NCI-H524 treated with DMSO at 0.1 percent for 48 hours (cell line): ENCODE data around the gene RARB.

Experiments
- DNase-seq: peaks from one replicate; lab custom pipeline; 2025; lab: John Stamatoyannopoulos, UW

Gene RARB

GRCh38 chr3:25423780-25424588 is 4.1 kb upstream of the RARB start:
- DNase-seq: no peak

DNA sequence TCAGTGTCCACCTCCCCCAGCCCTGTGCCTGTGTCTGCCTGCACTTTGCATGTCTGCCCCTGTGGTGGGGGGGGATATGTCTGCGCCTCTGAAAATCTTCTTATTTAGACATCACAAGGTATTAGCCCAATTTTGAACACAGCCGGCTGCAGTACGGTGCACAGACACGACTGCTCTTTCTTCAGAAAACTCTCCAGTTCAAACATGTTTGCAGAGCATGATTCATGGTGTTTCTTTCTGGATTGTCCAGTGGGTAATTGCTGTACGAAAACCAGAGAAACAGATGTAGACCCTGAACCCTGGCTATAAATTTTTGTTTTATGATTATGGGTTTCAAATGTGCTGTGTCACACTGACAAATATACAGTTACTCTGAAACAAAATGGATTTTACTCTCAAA is 3.4 kb upstream of the RARB start:
- no peak for DNase-seq

DNA sequence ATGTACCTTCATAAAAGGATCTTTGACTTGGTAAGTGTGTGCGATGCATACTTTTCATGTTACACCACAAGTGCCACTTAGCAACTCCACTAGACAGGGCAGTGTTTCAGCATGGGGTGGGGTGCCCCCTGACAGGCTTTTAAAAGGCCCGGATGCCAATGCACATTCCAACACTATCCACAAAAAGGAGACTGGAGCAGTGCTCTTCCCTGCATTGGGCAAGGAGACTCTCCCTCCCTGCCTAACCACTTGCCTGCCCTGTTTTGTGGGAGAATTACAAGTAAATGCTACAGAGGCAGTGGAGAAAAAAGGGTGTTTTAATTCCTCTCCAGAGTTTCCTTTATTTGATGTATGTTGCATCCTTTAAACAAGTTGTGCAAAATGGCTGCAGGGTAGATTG is 1.7 kb upstream of the RARB start:
- DNase-seq: no peak

DNA sequence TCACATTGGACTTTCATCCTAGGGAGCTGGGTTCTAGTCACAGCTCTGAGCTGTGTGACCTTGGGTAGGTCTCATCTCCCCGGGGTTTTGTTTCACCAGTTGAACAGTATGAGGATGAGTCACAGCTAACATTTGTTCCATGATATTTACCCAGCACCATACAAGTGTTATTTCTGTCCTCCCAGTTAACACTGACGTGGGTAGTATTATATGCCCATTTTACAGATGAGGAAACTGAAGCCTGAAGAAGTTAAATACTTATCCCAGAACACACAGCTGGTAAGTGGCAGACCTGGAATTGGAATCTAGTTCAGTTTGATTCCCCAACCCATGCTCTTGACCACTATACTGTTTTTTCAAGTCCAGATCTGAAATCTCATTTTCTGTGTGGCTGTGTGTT is 908 bp upstream of the RARB start:
- DNase-seq: no peak

GRCh38 chr3:25427563-25427941 is 511 bp upstream of the RARB start:
- DNase-seq: no peak

DNA sequence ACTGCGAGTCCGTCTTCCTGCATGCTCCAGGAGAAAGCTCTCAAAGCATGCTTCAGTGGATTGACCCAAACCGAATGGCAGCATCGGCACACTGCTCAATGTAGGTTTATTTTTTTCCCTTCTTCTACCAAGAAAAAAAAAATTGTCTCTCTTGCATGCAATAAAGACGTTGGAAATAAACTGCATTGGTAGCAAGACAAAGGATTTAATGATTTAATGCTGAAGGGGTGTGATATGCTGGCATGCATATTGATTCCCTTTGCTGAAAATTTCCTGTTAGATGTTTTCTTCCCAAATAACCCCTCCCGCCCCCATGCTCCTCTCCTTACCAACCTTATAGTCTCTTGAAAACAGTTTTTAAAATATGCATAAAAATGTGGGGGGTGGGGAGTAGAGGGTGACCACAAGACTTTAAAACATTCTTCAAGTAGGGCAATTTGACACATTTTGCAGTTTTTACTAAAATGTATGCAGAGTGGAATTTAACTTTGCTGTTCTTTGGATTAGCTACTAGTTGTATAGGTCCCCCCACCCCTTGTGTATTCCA is 799 bp downstream of the RARB start:
- DNase-seq: no peak

DNA sequence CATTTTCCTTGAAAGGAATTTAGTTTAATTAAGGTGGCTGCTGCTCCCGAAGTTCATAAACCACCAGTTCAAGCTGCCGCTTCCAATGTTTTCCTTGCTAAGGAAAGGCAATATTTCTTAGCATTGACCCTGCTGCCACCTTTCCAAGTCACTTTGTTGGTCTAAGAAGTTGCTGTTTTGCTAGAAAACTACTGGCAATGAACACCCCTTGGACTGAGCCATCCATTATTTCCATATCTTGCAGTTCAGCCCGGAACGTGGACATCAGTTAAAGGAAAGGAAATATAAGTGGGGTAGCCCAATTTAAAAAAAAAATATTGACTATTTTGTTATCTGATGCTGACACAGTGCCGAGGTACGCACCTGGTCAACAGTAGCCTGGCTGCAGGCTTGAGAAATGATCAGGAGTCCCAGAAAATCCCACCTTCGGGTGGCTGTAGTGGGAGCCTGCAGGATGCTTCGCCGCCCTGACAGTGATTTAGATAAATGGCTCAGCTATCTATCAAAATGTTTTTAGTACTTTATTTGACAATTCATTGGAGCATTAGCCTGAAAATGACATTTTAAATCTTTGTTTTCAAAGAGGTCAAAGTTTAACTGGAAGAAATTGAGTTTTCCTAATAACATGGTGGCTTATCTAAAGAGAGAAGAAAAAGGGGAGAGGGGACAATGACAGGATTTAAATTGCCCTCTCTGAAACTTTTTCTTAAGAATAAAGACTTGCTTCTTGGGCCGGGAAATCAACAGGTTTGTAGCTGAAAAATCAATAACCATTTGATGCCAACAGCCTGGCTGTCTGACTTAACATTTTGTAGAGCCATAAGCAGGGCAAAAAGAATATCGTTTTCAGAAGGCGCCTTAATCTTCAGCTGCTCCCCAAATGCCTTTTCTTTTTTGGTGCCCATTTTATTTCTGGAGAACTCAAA is 1.6 kb downstream of the RARB start:
- DNase-seq: no peak

- DNase-seq: no peak
Observed at GRCh38 chr3:25430287-25430934, 2.3 kb downstream of the RARB start.

- no peak for DNase-seq
Observed at GRCh38 chr3:25430935-25431770, 3.1 kb downstream of the RARB start.

- no peak for DNase-seq
Observed at GRCh38 chr3:25432176-25432720, 4.2 kb downstream of the RARB start.

DNA sequence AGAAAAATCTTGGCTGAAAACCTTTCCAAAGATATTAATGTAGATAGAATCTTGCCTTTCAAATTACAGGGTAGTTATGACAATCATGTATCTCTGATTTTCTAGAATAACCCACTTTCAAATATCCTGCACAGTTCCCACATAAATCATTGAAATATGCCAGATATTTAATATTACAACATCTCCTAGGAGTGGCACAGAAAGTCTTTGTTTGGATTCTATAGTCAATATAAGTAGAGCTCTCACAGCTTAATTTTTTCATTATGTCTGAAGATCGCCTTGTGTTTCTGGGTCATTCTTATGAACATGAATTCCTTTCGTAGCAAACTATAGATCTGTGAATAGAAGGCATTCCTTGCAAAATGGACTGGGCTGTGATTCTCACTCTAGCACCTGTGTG is 5.0 kb downstream of the RARB start:
- no peak for DNase-seq

- no peak for DNase-seq
Observed at GRCh38 chr3:25433868-25434267, 5.8 kb downstream of the RARB start.

DNA sequence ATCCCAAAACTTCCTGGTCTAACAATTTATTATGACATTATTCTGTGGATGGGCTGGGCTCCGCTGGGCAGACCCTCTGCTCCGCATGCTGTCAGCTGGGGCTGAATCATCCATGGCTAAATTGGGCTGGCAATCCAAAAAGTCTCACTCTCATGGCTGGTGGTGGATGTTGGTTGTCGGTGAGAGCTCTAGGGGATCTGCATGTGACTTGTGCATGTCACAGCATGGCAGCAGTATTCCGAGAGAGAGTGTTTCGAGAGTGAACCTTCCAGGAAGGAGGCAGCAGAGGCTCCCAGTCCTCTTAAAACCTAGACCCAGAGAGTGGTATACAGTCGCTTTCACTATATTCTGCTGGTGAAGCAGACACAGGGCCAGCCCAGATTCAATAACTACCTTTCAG is 9.9 kb downstream of the RARB start:
- no peak for DNase-seq

DNA sequence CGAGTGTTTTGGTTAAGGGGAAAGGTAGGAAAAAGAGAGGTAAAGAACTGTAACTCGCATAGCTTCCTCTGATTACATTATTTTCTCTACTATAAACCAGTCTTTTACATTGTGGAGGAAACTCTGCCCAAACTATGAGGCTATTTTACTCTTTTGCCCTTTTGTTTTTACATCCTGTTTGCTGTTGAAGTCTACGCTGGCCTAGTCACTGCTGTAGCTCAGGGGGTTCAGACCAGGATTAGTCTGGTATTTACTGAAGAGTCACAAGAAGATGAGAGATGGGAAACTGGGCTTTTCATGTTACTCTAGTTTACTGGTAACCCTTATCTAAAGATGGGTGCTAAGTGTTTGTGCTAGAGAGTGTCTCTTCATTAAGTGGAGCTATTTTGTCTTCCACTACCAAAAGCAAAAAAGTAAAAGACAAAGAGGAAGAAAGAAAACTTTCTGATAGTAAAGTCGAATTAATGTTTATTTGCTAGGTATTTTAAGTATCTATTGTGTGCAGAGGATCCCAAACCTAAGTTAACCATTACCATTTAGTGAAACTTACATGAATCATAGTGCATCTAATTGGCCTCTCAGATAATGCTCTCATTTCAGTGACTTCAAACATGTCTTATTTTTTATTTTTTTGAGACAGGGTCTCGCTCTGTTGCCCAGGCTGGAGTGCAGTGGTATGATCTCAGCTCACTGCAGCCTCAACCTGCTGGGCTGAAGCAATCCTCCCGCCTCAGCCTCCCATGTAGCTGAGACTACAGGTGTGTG is 10.9 kb downstream of the RARB start:
- no peak for DNase-seq

DNA sequence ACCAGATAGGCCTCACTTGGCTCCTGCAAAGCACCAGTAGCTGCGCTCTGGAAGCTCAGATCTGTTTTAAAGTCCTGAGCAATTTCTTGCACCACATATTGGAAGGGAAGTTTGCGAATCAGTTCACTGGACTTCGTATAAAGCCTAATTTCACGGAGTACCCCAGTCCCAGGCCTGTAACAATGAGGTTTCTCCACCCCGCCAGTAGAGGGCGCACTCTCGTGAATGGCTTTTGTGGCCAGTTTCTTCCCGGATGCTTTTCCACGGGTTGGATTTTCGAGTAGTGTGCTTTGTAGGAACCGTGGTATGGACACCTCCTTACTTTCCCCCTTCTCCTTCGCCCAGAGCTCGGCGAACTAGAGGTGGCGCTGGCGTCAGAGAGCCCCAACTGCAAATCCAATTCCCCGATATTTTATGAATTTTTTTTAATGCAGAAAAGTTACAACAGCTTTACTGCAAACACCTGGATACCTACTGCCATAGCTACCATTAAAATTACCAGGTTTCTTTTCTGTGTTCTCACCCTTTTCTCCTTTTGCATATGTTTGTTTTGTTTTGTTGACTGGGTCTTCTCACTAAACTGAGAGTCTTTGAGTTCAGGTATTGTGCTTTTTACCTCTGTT is 13.3 kb downstream of the RARB start:
- DNase-seq: no peak

DNA sequence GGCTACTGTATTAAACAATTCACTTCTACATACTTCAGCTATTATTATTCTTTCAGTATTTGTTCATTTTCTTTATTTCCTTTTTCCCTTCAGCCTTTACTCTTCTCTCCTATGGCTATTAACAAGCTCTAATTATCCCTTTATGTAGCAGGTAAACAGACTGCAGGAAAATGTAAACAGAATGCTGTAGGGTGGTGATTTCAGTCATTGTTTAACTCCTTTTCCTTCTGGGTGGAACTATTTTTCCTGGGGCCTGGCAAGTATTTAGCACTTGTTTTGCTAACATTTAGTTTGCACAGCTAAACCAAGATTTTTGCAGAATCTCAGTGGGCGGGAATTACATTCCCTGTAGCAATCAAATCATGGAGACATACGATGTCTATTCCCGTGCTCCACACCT is 14.4 kb downstream of the RARB start:
- DNase-seq: no peak

DNA sequence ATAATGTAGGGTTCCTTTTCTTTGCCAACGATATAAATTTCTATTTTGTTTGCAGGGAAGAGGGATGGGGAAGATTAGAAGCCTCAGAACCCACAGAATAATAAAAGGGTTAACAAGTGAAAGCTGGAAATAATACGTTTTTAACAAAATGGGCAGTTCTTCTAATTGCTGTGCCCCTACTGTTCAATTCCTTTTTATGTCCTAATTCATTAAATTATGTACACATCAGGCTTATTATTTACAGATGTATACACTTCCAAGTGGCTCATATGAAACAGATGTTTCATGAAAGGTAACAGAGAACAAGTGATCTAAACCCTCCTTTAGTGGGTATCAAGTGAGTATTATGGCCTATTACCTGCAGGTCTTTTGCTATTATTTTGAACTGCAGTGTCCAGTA is 16.2 kb downstream of the RARB start:
- DNase-seq: no peak

DNA sequence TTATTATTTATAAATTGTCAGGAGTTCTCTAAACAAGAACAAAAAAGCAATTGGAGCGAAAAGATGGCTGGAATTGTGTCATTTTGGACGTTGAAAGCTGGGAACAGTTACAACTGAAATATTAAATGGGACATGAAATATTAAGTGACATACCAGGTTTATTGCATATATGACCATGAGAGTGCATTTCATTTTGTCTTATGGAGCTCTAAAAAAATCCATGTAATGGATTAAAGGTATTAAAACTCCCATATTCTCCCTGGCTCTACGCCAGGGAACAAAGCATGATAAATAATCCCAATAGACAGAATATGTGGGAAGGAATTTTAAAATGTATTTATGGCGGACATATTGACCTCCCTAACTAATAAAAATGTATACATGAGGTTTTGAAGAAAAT is 17.7 kb downstream of the RARB start:
- DNase-seq: no peak

DNA sequence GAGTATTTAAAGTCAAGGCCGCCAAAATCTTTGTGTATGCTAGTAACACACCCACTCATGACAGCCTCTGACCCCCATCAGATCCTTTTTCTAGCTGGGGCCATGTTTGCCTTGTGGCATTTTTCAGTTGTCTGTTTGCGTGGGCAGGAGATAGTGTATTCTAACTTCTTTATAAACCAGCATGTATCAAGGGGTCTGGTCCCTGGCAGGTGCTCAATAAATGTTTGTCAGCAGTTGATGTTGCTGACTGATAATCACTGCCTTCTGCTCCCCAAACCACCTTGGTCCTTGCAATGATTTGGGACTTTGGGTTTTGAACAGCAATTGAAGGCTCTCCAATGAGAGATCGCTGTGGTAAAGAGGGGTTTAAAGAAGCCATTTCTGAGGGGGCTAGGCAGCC is 19.2 kb downstream of the RARB start:
- no peak for DNase-seq

GRCh38 chr3:25447925-25448324 is 19.9 kb downstream of the RARB start:
- no peak for DNase-seq
